PC-3 (cell line): Measurements from ENCODE around the gene NCAPH2. TPM values are rescaled to one million over a fixed set of nuclear protein-coding genes. Genes with fewer than 3 reads are reported as not detected.
A peak's percentile ranks its signal among the peaks of the same experiment; 100 is the strongest.
"Not testable (repeated sequence)": the region's sequence is repeated elsewhere in the genome, so short reads cannot be mapped to it uniquely, and the experiment has no call there.

ENCODE experiments used
- ATAC-seq: fragments of 200-7000 bp; cut with Tn5 transposase; 2 replicates; pipeline ENCODE4 v1.9.1; 2020; ENCODE audit warnings: mild to moderate bottlenecking, moderate library complexity
- BruUV-seq: library from RNA; stranded (reverse); fragments of 400-500 nt; replicated peaks from 2 replicates; lab custom pipeline; 2021; lab: Mats Ljungman, UMichigan
- CTCF ChIA-PET: fragments of 300-600 bp; sonication (Branson Sonifier 250); formaldehyde crosslinking; loops from one replicate; lab custom pipeline; 2022; ENCODE audit warnings: antibody characterized with exemption; lab: Charles Lee
- POLR2A ChIA-PET: fragments of 300-600 bp; sonication (Branson Sonifier 250); formaldehyde crosslinking; loops from one replicate; lab custom pipeline; 2022; ENCODE audit warnings: antibody characterized with exemption; ENCODE audit not compliant: unreplicated experiment; lab: Charles Lee
- DNase-seq: peaks from one replicate; pipeline ENCODE4 v3.0.0-alpha.2; 2015
- H2AFZ ChIP-seq: fragments of 300-600 bp; sonication (generic); 2 replicates; pipeline ENCODE4 v1.6.0; 2016; ENCODE audit warnings: antibody characterized with exemption, low read length
- H3F3A ChIP-seq: fragments of 300-600 bp; sonication (generic); one replicate; pipeline ENCODE4 v1.6.0; 2017; ENCODE audit warnings: antibody characterized with exemption, low read length, control low read depth, mild to moderate bottlenecking; ENCODE audit not compliant: unreplicated experiment
- H3K27ac ChIP-seq: fragments of 300-600 bp; sonication (generic); 2 replicates; pipeline ENCODE4 v1.5.1; 2016; ENCODE audit warnings: mild to moderate bottlenecking, low read length
- H3K27me3 ChIP-seq: fragments of 300-600 bp; sonication (generic); 2 replicates; pipeline ENCODE4 v1.6.1; 2016; ENCODE audit warnings: low read length, mixed read lengths
- H3K36me3 ChIP-seq: fragments of 300-600 bp; sonication (generic); 2 replicates; pipeline ENCODE4 v1.6.1; 2016; ENCODE audit warnings: low read depth, mixed run types, low read length, mixed read lengths
- H3K4me1 ChIP-seq: fragments of 300-600 bp; sonication (generic); 2 replicates; pipeline ENCODE4 v1.5.1; 2016; ENCODE audit warnings: low read length; ENCODE audit not compliant: insufficient read depth
- H3K4me2 ChIP-seq: fragments of 300-600 bp; sonication (generic); 2 replicates; pipeline ENCODE4 v1.6.0; 2016; ENCODE audit warnings: low read length
- H3K4me3 ChIP-seq: fragments of 300-600 bp; sonication (generic); 2 replicates; pipeline ENCODE4 v1.5.1; 2016; ENCODE audit warnings: mild to moderate bottlenecking, low read length, mixed read lengths
- H3K79me2 ChIP-seq: fragments of 300-600 bp; sonication (generic); 2 replicates; pipeline ENCODE4 v1.6.1; 2017; ENCODE audit warnings: low read length, mixed read lengths
- H3K9ac ChIP-seq: fragments of 300-600 bp; sonication (generic); 2 replicates; pipeline ENCODE4 v1.6.0; 2016; ENCODE audit warnings: mild to moderate bottlenecking, low read length
- H3K9me2 ChIP-seq: fragments of 300-600 bp; sonication (generic); replicated peaks from 2 replicates; pipeline ENCODE4 v1.6.1; 2016; ENCODE audit warnings: mixed run types, low read length, mixed read lengths
- H3K9me3 ChIP-seq: fragments of 300-600 bp; sonication (generic); 2 replicates; pipeline ENCODE4 v1.6.1; 2016; ENCODE audit warnings: low read length, mixed read lengths
- H4K20me1 ChIP-seq: fragments of 300-600 bp; sonication (generic); 2 replicates; pipeline ENCODE4 v1.6.1; 2016; ENCODE audit warnings: low read length, mixed read lengths
- CTCF ChIP-seq: fragments of 300-600 bp; sonication (generic); conservative IDR thresholded peaks from 2 replicates; pipeline ENCODE4 v1.5.1; 2017; ENCODE audit warnings: antibody characterized with exemption, low read depth, mild to moderate bottlenecking, low read length
- EZH2 ChIP-seq: fragments of 300-600 bp; sonication (generic); IDR thresholded peaks from one replicate; pipeline ENCODE4 v1.6.1; 2017; ENCODE audit warnings: antibody characterized with exemption, mild to moderate bottlenecking, low read length; ENCODE audit not compliant: unreplicated experiment
- EZH2phosphoT487 ChIP-seq: fragments of 300-600 bp; sonication (generic); IDR thresholded peaks from 2 replicates; pipeline ENCODE4 v1.6.1; 2018; ENCODE audit warnings: mild to moderate bottlenecking, antibody characterized with exemption, low read length, borderline replicate concordance
- intact Hi-C: fragments of 100-400 bp; cut with micrococcal nuclease; formaldehyde crosslinking; loops from 2 replicates; pipeline ENCODE4 v1.9.0; 2023
- total RNA-seq: library from RNA; depleted of rRNA; stranded (reverse); fragments of >200 nt; gene quantifications from 2 replicates; pipeline ENCODE4 v1.2.3, GENCODE V29; 2014

The NCAPH2 gene
- total RNA-seq, 1 experiment from 2014 or later = 75.4 TPM

- Histone ChIP-seq H3K79me2 (no peaks in the 10 kb centered on the region), H3K27me3 (no peaks in the 10 kb centered on the region), H3F3A (no peaks in the 10 kb centered on the region), H2AFZ (peak overlapping the region; percentile 81; the same call in 1 of the 2 replicates), H3K4me1 (peaks cover 10% of the 10 kb centered on the region; the same call in 1 of the 2 replicates), H3K4me2 (peak overlapping the region; percentile 100), H3K27ac (peak overlapping the region; percentile 20; the same call in 1 of the 2 replicates), H3K9me2 (no peaks in the 10 kb centered on the region), H3K9ac (peak overlapping the region; percentile 90), H3K9me3 (no peaks in the 10 kb centered on the region), H3K4me3 (peak overlapping the region; percentile 78), H3K36me3 (no peaks in the 10 kb centered on the region), H4K20me1 (no peaks in the 10 kb centered on the region)
- CTCF ChIA-PET = interaction anchor here (0.6 kb wide), 1 partner anchor 88 kb away, joined by 15 read pairs; no protein-coding TSS in a partner anchor
- ATAC-seq (peak; percentile 43), DNase-seq (peak; percentile 43)
- TF ChIP-seq EZH2phosphoT487 (no peak), EZH2 (no peak), CTCF (no peak)
- POLR2A ChIA-PET = no interaction called here
- intact Hi-C loops = loop anchor here (2.0 kb wide), 1 partner anchor 51 kb away; the partner anchor contains the start of gene CHKB
- no TSS peak for BruUV-seq
Measured at GRCh38 chr22:50531962-50532674, 24.1 kb downstream of the NCAPH2 start.

- DNase-seq (no peak), ATAC-seq (no peak)
- Histone ChIP-seq H3K4me3 (no peak overlapping the region; the same call in 1 of the 2 replicates), H3K9me3 (no peaks in the 10 kb centered on the region), H3K27me3 (no peaks in the 10 kb centered on the region), H4K20me1 (no peaks in the 10 kb centered on the region), H3K9me2 (no peaks in the 10 kb centered on the region), H3K4me1 (peaks cover 10% of the 10 kb centered on the region; the same call in 1 of the 2 replicates), H3F3A (no peaks in the 10 kb centered on the region), H3K4me2 (peak overlapping the region; percentile 100; the same call in 1 of the 2 replicates), H3K27ac (no peak overlapping the region), H2AFZ (no peak overlapping the region), H3K9ac (no peak overlapping the region), H3K79me2 (no peaks in the 10 kb centered on the region), H3K36me3 (no peaks in the 10 kb centered on the region)
- intact Hi-C loops = loop anchor here (2.0 kb wide), 1 partner anchor 50 kb away; the partner anchor contains the start of gene CHKB
- CTCF ChIA-PET = no interaction called here
- BruUV-seq = no TSS peak
- POLR2A ChIA-PET = no interaction called here
- TF ChIP-seq EZH2 (no peak), CTCF (no peak), EZH2phosphoT487 (no peak)
Measured at GRCh38 chr22:50532824-50533796, 25.1 kb downstream of the NCAPH2 start.

GRCh38 chr22:50533856-50534711 is 26.1 kb downstream of the NCAPH2 start:
- ATAC-seq, H3K9me2 ChIP-seq, H3K27me3 ChIP-seq, H4K20me1 ChIP-seq, H3K79me2 ChIP-seq, H3K9me3 ChIP-seq, H3K4me2 ChIP-seq, H3K36me3 ChIP-seq, DNase-seq, H3F3A ChIP-seq, H2AFZ ChIP-seq, CTCF ChIA-PET, BruUV-seq, POLR2A ChIA-PET, H3K9ac ChIP-seq, H3K4me3 ChIP-seq, H3K27ac ChIP-seq: not testable (repeated sequence)
- peaks cover 12% of the 10 kb centered on the region for H3K4me1 ChIP-seq
- intact Hi-C loops = loop anchor here (2.0 kb wide), 1 partner anchor 49 kb away; the partner anchor contains the start of gene CHKB
